Peyer's patch (tissue), 4 donors: ENCODE measurements around the gene MUC6. TPM values are rescaled to one million over a fixed set of nuclear protein-coding genes. Genes with fewer than 3 reads are reported as not detected.

Source experiments
- DNase-seq, 3 donors: peaks; one replicate each; pipeline ENCODE4 v3.0.0-alpha.2; 2017 to 2019
- H3K27ac ChIP-seq, 4 donors: fragments of 200-600 bp; sonication (generic); one replicate each; pipeline ENCODE4 v1.5.1; 2016 to 2019
- H3K27me3 ChIP-seq, 2 donors: fragments of 200-600 bp; sonication (generic); one replicate each; pipeline ENCODE4 v1.5.1; 2019
- H3K36me3 ChIP-seq, 3 donors: fragments of 200-600 bp; sonication (generic); one replicate each; pipeline ENCODE4 v1.5.1; 2016 to 2019
- H3K4me1 ChIP-seq, 4 donors: fragments of 200-600 bp; sonication (generic); one replicate each; pipeline ENCODE4 v1.5.1; 2016 to 2019
- H3K4me3 ChIP-seq, 4 donors: fragments of 200-600 bp; sonication (generic); 1 replicate in 3 of 4; 2 replicates in 1 of 4; pipeline ENCODE4 v1.5.1; 2016 to 2019; ENCODE audit warnings: mild to moderate bottlenecking in 1 of 4
- H3K9me3 ChIP-seq, 4 donors: fragments of 200-600 bp; sonication (generic); one replicate each; pipeline ENCODE4 v1.5.1; 2016 to 2019; ENCODE audit warnings: mild to moderate bottlenecking in 1 of 4
- CTCF ChIP-seq, 6 experiments: fragments of 450-650 bp in 4 of 6; fragments of 200-600 bp in 2 of 6; sonication (generic) in 1 of 6; IDR thresholded peaks; one replicate each; pipeline ENCODE4 v1.5.1; 2017 to 2019; ENCODE audit warnings: antibody characterized with exemption in 6 of 6, mild to moderate bottlenecking in 3 of 6, moderate library complexity in 1 of 6
- POLR2A ChIP-seq, 2 donors: fragments of 450-650 bp; IDR thresholded peaks; one replicate each; pipeline ENCODE4 v1.5.1; 2017; ENCODE audit warnings: antibody characterized with exemption in 2 of 2, mild to moderate bottlenecking in 2 of 2, moderate library complexity in 2 of 2
- total RNA-seq, 4 donors: library from RNA; depleted of rRNA; stranded (reverse); fragments of >200 nt; gene quantifications; one replicate each; pipeline ENCODE4 v1.1.0, GENCODE V29; 2016

Gene MUC6
- total RNA-seq, 4 donors from 2014 or later: not detected

DNA sequence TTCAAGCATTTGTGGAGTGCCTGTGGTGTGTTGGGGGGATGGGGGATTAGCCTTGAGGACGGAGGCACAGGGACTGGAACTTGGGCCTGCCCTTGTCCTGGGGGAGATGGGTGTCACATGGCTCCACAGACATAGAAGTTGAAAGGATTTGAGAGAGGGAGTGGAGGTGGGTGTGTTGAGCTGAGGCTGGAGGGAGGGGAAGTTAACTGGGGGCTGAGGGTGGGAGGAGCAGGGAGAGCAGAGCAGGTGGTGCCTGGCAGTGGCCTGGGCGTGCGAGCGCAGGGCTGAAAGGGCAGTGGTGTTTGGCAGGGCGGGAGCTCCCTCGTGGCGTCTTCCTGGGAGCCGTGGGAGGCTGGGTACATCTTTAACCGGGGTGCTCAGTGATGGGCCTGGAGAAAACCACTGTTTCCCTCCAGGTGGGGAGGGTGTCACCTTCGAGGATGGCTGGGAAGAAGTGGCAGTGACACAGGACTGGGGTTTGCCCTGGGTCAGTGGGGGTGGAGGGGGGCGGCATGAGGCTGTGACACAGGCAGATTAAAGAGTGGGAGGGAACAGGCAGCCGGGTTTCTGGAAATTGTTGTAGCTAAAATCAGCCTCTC is 65.3 kb downstream of the MUC6 start:
- no peaks in the 10 kb centered on the region for H3K27me3 ChIP-seq
- DNase-seq: no peak
- H3K4me3 ChIP-seq: no peak overlapping the region
- TF ChIP-seq CTCF (IDR thresholded peaks at IDR 0.05) (no peak), POLR2A (IDR thresholded peaks at IDR 0.05) (no peak)
- no peak overlapping the region for H3K27ac ChIP-seq
- H3K4me1 ChIP-seq: no peaks in the 10 kb centered on the region
- no peaks in the 10 kb centered on the region for H3K9me3 ChIP-seq
- H3K36me3 ChIP-seq: peaks cover 0 to 67% (median 0%) of the 10 kb centered on the region in 3 donors

DNA sequence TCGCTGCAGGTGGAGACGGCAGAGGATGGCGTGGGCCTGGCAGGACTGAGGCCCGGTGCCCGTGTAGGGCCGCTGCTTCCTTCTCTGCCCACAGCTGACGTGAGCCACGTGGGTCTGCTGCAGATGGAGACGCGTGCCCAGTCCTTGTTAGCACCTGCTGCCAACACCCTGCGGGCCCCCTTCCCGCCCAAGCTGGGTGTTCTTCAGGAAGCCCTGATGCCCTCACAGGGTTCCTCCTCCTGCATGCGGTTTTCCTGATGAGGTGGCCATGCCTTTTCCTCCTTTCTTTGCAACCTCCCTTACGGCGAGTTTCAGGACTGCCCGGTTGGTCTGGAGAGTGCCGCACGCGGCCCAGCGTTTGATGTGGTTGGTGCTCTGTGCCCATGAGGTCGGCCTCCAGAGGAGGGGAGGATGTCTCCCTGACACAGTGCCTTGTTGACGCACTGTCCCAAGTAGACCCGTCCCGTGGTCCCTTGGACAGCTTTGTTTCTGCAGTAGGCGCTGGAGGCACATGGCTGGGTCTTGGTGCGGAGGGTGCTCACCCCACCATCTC is 66.1 kb downstream of the MUC6 start:
- DNase-seq: no peak
- TF ChIP-seq CTCF (IDR thresholded peaks at IDR 0.05) (no peak), POLR2A (IDR thresholded peaks at IDR 0.05) (no peak)
- no peaks in the 10 kb centered on the region for H3K4me1 ChIP-seq
- H3K9me3 ChIP-seq: no peaks in the 10 kb centered on the region
- no peak overlapping the region for H3K4me3 ChIP-seq
- peaks cover 0 to 61% (median 0%) of the 10 kb centered on the region in 3 donors for H3K36me3 ChIP-seq
- no peaks in the 10 kb centered on the region for H3K27me3 ChIP-seq
- H3K27ac ChIP-seq: no peak overlapping the region

GRCh38 chr11:969651-970205 is 66.8 kb downstream of the MUC6 start:
- Histone ChIP-seq H3K9me3 (no peaks in the 10 kb centered on the region), H3K27ac (no peak overlapping the region), H3K36me3 (peaks cover 0 to 57% (median 0%) of the 10 kb centered on the region in 3 donors), H3K27me3 (no peaks in the 10 kb centered on the region), H3K4me1 (no peaks in the 10 kb centered on the region), H3K4me3 (no peak overlapping the region)
- no peak for TF ChIP-seq CTCF (IDR thresholded peaks at IDR 0.05)
- no peak for TF ChIP-seq POLR2A (IDR thresholded peaks at IDR 0.05)
- no peak for DNase-seq

DNA sequence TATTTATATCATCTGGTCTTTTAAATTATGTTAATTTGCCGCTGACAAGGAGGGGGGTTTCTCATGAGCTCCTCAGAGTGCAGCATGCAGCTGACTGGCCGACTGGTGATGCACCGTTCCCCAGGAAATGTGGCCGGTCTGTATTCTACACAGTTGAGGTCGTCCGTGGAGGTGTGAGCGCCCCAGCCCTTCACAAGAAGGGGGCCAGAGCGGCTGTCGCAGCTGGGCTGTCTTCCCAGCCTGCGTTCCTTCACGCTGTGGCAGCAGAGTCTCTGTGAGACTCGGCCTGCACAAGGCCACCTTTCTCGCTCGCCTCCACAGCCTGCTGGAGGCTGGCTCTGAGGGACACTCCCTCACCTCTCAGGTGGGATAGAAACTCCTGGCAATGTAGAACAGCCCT is 67.7 kb downstream of the MUC6 start:
- TF ChIP-seq CTCF (IDR thresholded peaks at IDR 0.05) (no peak), POLR2A (IDR thresholded peaks at IDR 0.05) (no peak)
- Histone ChIP-seq H3K36me3 (peaks cover 0 to 54% (median 0%) of the 10 kb centered on the region in 3 donors), H3K4me1 (no peaks in the 10 kb centered on the region)

DNA sequence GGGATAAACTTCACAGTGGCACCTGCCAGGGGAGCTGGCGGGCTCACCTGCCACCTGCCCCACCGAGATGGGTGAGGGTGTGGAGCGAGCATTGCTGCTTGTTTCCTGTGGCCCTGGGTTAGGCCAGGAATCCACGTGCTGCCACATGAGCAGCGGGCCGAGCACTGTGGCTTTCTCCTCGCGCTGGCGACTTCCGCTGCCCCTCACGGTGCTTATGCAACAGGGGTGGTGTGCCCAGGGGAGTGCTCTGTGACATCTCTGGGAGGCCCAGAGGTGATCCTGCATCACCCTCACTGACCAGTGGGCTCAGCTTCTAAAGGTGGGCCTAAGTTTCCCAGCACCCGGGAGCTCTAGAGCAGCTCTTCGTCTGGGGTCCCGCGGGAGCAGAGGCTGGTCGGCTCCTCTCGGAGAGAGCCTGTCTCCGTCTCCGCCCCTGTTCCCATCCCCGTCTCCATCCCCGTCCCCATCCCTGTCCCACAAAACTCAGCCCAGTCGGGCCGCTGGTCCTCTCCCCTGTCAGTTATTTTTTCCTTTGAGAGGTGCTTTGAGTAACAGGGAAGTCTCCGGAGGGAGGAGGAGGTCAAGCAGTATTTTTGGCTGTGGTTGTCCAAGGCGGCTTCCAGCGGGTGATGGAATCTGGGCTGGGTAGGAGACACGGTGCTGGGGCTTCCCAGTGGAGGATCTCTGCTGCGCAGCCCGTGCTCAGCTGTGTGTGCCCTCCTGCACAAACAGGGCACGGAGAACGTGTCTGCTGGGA is 68.3 kb downstream of the MUC6 start:
- Histone ChIP-seq H3K4me1 (no peaks in the 10 kb centered on the region), H3K9me3 (no peaks in the 10 kb centered on the region), H3K36me3 (peaks cover 0 to 53% (median 0%) of the 10 kb centered on the region in 3 donors), H3K27me3 (no peaks in the 10 kb centered on the region), H3K27ac (no peak overlapping the region), H3K4me3 (no peak overlapping the region)
- no peak for TF ChIP-seq CTCF (IDR thresholded peaks at IDR 0.05)
- TF ChIP-seq POLR2A (IDR thresholded peaks at IDR 0.05): no peak
- DNase-seq: no peak

More for the DNA sequence above, 67.7 kb downstream of the MUC6 start:
- DNase-seq: no peak
- Histone ChIP-seq H3K4me3 (no peak overlapping the region), H3K27ac (no peak overlapping the region), H3K27me3 (no peaks in the 10 kb centered on the region), H3K9me3 (no peaks in the 10 kb centered on the region)
